GM19468 (cell line): ENCODE data around the gene SMNDC1.
A peak's percentile ranks its signal among the peaks of the same experiment; 100 is the strongest.
"Not testable (repeated sequence)": the region's sequence is repeated elsewhere in the genome, so short reads cannot be mapped to it uniquely, and the experiment has no call there.

Experiments
- ATAC-seq: cut with Tn5 transposase; IDR thresholded peaks from one replicate; pipeline ENCODE4 v1.9.1; 2021; ENCODE audit warnings: mild to moderate bottlenecking, moderate library complexity, moderate number of reproducible peaks; ENCODE audit not compliant: unreplicated experiment; ENCODE audit errors: extremely low read depth

SMNDC1 gene

DNA sequence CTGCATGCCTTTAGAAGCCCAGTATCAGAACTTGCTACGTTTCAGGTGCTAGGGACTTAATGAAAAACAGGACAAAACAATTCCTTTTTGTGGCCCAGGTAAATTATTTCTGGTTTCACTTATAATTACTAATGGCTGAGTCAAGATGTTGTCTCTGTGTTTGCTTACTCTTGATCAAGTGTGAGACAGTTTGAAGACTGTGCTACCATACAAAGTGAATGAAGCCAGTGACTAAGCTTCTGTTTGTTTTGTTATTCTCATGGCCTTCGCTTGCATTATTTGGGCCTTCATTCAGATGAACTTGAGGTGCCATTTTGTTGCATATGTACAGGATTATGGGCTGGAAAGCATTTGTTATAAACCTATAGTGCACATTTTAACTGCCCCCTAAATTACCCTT lies 17.9 kb downstream of the SMNDC1 start:
- no peak for ATAC-seq

DNA sequence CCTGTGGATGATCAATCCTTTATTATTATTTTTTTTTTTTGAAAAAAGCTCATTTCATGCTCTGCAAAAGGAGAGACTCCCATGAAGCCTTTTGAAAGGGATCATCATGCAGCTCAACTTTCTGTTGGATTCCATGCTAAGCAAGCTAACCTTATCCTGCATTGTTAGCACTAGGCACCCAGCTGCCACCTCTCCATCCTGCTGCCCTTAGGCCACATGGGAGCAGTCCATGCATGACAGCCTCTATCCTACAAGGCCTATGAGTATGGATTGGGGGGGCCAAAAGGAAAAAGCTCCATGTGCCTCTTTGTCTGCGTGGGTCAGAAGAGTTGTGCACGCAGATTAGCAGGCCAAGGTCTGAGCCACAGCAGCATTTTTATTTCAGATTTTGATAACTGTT lies 19.2 kb downstream of the SMNDC1 start:
- ATAC-seq: no peak

DNA sequence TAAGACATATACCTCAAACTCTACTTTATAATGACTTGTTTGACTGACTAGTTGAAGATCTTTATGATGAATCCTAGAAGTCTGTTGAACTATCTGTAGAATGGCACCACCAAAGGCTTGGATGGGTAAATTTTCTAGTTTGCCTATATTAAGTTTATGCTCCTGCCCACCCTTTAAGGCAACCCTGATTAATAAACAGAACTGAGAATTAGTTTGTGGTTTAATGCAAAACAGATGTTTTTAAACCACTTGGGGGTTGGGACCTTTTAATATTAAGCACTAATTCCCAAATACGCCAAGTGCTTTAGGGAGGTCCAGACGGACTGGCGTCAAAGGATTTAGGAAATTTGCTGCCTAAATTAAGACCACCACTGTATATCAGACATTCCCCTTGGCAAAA lies 20.5 kb downstream of the SMNDC1 start:
- ATAC-seq: no peak

DNA sequence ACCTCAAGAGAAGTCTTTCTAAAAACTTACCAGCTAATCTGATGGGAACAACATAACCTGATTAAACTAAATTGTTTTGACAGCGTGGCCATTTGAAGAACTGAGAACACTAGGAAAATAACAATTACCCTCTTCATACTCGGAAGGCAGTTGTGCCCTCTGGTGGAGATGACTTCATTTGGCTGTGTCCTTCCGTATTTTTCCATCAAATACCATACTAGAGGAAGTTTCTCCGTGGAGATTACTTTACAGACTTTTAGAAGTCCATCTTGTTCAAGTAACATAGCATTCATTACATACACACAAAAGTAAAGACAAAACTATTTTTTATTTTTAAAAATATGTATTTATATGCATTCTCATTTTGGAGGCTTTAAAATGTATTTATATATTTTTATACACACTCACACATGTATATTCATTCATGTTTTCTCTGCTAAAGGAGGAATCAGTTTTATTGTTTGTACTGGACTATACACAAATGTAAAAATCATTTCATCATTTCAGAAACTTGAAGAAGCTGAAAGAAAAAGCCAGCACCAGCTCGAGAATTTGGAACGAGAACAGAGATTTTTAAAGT lies 25.2 kb downstream of the SMNDC1 start:
- ATAC-seq: no peak

DNA sequence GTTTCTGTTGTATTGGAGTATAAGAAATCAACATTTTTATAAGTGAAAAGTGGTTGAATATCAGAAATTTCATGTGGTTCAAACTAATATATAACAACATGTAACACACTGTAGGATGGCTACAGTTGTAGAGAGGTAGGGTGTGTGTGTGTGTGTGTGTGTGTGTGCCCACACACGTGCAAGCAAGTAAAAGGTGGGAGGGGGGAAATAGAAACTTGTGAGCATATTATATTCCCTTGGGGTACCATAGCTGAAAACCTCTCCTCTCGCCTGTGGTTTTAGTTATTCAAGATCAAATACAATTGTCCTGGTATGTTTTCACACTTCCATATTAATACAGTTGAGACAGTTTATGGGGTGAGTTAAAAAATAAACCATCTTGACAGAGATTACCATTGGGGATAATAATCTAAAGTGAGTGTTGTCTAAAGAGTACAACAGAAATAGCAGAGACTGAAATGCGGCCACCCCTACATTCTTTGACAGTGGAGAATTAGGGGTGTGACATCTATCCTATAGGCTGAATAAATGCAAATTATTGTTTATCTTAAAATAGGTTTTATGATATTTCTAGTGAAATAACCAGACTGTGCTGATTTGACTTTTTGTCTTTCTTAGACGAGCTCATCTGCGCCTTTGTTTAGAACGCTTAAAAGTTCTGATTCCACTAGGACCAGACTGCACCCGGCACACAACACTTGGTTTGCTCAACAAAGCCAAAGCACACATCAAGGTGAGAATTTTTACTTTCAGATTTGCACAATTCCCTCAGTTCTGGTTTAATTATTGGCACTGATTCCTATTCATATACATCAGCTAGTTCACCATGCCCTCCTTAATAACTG lies 25.9 kb downstream of the SMNDC1 start:
- no peak for ATAC-seq

DNA sequence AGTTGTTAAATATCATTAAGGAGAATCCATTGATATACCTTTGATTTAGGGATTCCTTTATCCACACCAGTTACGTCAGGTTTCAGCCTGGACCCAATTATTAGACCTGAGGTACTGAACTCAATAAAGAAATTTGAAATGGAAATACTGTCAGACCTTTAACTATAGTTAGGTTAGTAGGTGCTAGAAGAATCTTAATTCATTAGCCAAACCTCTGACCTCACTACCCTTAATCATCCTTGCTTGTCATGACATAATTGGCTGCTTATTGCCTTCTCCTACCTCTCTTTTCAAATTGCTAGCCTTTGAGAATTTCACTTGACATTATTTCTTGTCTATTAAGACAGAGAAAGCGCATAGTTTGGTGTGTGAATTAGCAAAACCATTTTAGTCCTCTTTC lies 27.1 kb downstream of the SMNDC1 start:
- no peak for ATAC-seq

DNA sequence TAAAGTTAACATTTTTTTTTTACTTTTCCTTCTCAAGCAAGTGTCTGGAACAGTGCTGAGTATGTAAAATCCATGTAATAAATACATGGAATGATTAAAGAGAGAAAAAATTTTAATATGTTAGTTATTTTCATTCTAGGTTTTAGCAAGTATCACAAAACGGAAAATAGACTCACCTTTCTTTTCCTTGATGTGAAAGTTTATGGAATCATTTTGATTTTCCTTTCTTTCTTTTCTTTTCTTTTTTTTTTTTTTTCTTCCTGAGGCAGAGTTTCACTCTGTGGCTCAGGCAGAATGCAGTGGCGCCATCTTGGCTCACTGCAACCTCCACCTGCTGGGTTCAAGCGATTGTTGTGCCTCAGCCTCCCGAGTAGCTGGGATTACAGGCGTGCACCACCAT lies 28.1 kb downstream of the SMNDC1 start:
- no peak for ATAC-seq

DNA sequence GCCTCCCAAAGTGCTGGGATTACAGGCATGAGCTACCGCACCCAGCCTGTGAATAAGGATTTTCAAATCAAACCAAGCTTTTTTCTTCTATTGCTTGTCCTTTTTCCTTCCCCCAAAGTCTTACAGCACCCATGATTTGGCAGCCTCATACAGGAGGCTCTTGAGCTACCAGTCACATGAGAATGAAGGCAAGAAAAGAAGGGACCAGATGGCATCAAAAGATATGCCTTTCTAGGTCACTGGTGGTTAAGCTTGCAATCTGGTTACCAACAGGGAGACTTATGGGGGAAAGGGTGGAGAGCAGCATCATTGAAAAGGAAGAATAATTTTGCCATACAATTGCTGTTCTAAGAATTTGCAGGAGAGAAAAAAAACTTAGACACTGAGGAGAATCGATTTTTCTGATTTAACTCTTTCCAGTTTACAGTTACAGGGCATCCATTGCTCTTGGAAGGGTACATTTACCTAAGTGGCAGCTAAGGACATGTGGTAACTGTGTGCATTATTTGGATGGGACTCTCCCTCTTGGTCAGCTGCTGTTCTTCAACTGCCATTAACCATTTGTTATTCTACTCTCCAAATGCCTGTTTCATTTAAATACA lies 29.5 kb downstream of the SMNDC1 start:
- no peak for ATAC-seq

DNA sequence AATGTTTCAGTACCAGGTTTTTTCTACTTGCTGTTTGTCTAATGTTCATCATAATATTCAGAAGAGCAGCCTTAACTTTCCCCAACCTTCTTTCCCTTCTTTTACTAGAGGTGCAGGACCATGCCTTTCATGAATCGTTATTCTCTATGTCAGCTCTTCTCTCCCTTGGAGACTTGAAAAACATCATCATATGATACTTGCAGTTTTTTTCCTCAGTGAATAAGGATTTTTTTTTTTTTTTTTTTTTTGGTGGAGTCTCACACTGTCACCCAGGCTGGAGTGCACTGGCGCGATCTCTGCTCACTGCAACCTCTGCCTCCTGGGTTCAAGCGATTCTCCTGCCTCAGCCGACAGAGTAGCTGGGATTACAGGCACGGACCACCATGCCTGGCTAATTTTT lies 30.1 kb downstream of the SMNDC1 start:
- no peak for ATAC-seq

DNA sequence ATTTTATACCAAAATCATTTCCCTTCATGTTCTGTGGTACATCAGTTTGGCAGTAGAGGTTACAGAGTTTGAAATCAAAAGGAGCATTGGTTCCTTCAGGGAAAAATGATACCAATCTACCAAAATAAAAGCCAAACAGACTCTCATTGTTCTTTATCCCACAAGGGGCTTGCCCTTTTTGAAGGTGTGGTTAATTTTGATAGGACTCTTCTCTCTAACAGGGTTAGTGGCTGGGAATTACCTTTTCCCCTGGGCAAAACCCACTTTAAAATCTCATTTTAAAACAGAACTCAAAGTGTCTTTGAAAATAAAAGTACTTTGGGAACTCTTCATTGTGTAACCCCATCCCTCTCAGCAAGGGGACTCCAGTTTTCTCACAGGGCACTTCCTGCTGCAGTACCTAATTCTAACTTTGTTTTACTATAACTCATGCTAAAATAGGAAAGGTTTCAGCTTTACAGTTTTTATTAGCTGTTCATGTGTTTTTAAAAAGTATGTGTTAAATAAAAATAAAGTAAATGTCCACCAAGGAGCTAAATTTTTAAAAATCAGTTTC lies 30.6 kb downstream of the SMNDC1 start:
- ATAC-seq: no peak

DNA sequence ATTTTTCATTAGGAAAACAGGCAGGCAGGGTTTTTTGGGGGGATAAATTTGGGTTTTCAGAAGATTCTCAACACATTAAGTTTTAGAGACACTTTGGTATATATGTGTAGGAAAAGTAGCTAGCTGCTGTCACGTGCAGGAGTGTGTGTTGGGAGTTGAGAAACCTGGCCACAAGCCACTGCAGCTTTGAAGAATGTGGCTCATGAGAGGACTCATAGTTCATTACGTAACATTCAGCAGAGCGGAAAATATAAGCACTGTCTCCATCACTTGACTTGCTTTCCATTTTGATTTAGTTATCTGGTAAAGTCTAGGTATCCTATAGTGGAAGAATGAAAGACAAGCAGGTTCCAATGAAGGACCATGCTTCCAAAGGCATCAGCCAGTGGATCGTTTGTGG lies 31.2 kb downstream of the SMNDC1 start:
- ATAC-seq: no peak

DNA sequence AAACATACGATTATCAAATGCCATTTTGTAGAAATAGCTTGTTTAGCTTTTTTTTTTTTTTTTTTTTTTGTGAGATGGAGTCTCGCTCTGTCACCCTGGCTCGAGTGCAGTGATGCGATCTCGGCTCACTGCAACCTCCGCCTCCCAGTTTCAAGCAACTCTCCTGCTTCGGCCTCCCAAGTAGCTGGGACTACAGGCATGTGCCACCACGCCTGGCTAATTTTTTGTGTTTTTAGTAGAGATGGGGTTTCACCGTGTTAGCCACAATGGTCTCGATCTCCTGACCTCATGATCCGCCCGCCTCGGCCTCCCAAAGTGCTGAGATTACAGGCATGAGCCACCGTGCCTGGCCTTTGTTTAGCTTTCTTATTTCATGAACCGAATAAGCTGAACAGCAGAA lies 31.7 kb downstream of the SMNDC1 start:
- ATAC-seq: not testable (repeated sequence)

DNA sequence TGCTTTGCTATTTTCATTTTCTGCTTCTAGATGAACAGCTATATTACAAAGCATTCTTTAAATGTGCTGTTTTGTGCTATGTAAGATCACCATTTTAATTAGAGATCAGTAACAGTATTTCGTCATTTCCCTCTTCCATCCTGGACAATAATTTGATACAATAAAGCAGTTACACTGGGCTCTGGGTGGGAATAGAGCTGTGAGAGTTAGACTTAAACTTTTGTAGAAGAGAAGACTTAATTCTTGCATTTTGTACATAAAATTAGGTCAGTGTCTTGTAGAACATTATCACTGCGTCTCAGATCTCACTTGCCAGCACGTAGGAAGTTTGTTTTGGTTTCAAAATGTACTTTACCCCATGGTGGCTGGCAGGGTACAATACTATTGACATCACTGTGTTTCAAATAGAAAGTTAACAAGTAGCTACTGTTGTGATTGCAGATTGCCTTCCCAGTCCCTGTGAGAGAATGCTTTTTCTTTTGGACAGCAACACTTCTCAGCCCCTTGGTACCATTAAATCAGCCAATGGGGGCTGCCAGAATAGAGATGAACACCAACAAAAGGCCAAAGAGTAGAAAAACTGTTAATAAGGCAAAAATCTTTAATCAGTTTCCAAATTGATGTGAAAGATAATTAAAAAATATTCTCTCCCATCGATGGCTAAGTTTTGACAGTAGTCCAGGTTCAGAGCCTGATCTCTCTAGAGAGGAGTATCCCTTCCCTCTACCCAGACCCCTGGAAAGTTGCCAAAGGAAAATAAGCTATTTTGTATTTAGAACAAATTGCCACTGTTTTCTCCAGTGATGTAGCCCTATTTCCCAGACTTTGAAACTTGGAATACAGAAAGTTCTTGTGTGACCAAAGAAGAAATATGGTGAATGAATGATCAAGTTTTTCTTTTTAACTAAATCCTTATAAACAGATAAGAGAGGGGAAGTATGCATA lies 35.1 kb downstream of the SMNDC1 start:
- no peak for ATAC-seq

DNA sequence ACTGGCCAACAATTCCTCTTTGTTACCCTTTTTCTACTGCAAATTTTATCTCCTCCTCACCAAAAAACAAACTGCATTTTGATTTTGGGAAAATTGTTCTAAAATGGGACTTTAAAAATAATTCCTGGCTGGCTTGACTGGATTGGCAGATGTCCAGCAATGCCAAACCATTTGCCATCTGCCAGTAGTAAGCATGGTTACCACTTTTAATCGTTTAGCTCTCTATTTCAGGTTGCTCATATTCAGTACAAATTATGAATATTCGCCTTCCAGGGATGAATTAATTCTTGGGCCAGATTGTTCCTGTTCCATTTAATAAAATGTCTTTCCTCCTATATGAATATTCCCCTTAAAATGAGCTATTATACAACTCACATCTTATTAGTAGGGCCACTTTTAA lies 35.7 kb downstream of the SMNDC1 start:
- ATAC-seq: no peak

DNA sequence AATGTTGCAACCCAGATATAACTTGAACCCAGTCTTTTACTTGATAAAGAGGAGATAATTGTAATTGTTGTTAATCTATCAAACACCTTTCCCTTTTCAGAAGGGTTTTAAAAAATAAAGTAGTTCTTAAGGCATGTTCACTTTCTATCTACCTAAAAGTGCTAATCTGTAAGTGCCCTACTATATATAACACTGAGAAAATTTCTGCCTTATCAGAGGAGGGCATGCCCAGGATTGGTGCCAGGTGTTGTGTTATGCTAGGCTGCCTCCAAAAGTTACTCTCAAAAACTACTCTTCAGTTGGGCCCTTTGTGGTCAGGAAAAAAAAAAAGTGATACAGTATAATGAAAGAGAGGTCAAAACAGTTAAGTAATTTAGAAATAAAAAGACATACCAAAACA lies 36.3 kb downstream of the SMNDC1 start:
- peak; percentile 60 for ATAC-seq

DNA sequence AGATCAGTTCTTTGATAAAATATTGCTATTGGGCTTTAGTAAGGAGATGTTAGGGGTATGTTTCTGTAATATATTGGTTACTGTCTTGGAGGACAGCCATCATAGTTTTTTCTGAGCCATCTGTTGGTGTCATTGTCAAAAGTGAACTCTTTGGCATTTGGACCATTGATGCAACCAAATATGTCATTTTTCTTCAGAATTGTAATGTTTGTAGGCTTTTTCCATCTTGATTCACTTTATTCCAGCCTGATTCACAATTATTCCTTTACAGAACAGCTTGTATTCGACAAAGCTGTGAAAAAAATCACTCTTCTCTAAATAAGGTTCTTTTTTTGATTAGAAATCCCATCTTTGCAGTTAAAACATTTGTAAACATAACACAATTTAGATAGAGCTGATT lies 37.4 kb downstream of the SMNDC1 start:
- no peak for ATAC-seq

DNA sequence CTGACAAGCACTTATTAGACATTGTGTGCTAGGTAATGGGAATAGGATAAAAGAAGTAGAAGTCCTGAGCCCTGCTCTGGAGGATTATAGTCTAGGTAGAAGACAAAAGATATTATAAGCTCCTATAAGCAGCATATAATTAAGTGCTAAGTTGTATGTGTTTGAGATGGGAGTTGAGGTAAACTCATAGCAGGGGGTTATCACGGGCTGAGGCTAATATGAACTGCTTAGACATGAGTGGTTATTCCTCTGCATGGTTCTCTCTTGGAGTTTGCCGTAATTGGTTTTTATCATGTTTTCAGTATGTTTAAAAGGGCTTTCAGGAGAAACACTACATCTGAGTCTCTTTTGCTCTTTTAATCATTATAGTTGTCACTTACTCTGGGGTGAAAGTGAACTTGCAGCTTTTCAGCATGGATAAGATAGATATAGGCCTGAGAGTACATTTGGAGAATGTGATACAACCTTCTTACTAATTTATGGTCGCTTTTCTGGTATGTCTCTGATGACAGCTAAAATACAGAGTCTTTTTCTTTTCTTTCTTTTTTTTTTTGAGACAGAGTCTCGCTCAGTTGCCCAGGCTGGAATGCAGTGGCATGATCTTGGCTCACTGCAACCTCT lies 39.0 kb downstream of the SMNDC1 start:
- no peak for ATAC-seq

DNA sequence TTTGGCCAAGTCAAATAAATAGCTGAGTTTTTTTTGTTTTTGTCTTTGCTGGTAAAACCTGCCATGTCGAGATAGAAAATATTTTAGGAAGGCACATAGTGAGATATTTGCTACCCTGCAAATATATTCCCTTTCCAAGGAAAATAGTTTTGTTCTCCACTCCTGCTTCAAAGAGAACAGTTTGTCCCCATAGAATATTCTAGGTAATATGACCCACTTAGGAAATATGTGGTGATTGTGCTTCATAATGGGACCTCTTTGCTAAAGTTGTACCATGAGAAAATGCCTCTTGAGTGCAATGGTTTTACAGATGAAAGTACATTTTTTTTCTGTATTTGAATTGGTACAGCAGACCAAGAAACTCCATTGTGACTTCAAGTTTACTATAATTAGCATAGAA lies 41.6 kb downstream of the SMNDC1 start:
- no peak for ATAC-seq

DNA sequence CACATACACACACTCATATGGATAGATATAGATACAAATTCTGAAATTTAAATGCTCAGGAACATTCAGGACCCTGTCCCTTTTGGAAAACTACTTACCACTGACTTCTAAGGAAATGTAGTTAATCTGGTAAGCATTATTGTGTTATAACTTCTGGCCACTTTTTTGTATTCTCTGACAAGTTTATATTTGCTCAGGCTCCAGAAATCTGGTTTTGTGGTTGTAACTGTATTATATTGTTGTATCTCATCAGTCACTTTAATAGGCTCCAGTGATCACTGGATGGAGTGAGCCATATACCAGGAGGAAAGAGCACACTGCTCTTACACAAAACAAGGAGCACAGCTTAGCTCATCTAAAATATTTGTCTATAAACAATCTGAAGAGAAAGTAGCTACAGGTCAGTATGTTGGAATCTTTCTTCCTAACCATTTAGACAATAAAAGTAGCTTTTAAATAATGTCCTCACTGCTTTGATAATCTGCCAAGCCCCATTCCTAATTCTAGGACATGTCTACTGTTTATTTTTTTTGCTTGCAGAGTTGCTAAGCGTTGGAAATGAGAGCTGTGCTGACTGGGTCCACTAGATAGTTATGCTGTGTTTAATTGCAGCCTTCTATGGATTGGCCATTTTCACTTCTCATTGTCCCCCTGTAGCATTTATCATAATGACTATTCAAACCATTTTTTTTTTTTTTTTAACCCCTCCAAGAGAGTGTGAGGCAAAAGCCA lies 43.8 kb downstream of the SMNDC1 start:
- ATAC-seq: no peak
